RPMI7951 (cell line): Measurements from ENCODE around the gene PTPRM. TPM values are rescaled to one million over a fixed set of nuclear protein-coding genes. Genes with fewer than 3 reads are reported as not detected.

ENCODE experiments used
- DNase-seq: peaks from one replicate; pipeline ENCODE4 v3.0.0-alpha.2; 2012; ENCODE audit warnings: low read depth
- total RNA-seq: library from RNA; depleted of rRNA; stranded (reverse); fragments of >200 nt; shearing (Covaris generic); gene quantifications from 2 replicates; pipeline ENCODE4 v1.2.3, GENCODE V29; 2014

The PTPRM gene
- total RNA-seq, 1 experiment from 2014 or later, result 51.8 TPM

DNA sequence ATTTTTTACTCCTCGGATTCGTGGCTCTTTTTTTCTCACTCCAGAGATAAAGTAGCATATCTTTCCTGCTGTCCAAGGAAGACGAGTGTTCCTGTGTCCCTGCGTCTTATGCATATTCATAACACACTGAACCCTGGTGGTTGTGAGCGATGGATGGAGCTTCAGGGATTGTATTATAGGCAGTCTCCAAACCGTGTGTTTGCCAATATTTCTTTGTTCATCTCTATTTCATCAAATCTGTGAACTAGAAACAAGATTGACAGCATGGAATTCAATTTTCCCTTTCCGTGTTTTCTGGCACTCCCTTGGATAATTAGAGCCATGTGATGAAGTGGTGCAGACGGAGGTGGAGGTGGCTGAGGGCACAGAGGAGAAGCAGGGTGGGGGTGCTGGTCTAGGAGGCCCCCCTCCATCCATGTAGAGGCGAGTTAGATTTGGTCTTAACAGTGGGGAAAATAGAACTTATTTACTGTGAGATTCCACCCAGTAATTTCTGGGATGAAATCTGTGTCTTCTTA is 240.9 kb downstream of the PTPRM start:
- no peak for DNase-seq

DNA sequence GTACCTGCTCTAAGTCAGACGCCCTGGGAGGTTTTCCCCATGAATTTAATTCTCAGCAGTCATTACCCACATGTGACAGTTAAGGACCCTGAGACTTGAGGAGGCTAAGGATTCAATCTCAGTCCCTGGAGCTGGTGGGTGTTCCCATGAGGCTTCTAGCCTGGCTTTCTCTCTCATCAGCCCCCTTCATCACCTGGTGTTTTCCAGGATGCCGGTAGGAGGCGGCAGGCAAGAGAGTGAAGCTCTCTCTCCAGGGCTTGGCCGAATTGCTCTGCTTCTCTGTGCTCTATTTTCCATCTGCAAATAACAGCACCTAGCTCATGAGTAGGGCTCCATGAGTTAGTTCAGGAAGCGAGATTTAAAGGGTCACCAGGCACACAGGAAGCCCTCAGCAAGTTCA is 241.9 kb downstream of the PTPRM start:
- no peak for DNase-seq

DNA sequence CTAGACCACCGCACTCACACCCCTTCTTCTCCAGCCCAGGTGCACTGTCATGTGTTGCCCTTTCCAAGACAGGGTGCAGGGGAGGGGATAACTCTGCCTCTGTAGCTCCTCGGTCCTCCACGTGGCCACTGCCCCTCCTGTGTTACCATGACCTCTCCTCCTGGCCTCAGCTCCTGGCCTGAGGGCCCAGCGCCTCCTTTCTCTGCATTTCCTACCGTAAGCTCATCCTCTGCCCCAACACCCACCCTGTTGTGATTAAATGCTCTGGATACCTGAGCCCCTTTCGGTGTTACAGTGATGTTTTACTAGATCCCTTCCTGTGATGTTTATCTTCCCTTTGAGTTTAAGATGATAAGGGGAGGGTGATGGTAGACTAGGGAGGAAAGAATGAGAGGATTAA is 242.3 kb downstream of the PTPRM start:
- no peak for DNase-seq

DNA sequence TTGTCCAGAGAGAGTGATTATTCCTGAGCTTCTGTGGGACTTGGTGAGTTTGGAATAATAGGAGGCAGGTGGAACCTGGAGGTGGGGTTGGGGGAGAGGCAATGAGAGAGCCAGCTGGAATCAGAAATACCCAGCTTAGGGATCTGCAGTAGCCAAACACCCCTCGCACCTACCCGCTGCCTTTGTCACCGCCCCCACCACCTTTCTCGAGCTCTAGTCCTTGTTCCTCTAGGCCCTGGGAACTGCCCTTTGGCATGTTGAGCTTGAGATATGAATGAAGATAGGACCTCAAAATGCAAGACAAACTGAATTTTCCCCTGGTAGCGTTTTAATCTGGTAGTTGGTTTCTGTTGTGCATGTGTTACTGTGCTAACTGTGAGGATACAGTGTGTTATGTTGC is 242.9 kb downstream of the PTPRM start:
- DNase-seq, result no peak

DNA sequence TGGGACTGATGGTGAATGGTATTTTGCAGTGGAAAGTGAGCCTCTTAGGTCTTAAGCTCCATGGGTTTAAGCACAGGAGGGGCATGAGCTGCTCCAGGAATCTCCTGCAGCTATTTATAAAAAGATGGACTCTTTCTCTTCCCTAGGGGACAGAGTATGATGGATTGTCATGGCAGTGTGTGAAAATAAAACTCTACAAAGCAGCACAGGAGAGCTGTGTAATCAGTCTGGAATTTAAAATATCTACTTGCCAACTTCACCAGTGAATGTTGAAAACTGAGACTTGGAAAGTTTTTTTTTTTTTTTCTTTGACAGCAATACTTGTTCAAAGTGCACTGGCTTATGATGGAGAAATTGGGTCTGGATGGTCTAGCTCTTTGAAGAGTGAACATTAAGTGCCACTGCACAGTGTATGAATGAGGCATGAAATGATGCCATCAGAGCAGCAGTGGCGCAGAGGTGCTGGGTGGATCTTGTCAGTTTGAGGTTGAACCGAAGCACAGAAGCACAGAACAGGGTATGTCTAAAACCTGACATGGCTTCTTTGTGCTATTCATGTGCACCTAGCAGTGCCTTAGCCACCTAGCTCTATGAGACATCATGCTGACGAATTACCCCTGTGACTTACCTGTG is 245.4 kb downstream of the PTPRM start:
- peak; percentile 80 for DNase-seq

DNA sequence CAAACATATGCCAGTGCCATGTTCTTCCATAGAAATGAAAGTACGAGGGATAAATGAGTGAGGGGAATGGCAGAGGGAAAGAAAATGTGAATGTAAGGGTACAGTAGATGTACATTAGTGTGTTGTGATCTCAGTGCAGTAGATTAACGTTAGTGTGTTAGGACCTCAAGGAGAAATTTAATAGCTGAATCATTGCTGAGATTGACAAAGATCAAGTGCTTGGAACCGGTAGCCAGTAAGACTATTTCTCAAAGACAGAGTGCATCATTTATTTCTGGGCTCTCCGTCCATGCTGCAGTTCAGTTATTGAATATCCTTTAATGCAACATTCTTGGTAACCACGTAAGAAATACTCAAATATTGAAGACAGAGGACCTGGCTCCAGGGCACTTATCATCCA is 246.0 kb downstream of the PTPRM start:
- no peak for DNase-seq

DNA sequence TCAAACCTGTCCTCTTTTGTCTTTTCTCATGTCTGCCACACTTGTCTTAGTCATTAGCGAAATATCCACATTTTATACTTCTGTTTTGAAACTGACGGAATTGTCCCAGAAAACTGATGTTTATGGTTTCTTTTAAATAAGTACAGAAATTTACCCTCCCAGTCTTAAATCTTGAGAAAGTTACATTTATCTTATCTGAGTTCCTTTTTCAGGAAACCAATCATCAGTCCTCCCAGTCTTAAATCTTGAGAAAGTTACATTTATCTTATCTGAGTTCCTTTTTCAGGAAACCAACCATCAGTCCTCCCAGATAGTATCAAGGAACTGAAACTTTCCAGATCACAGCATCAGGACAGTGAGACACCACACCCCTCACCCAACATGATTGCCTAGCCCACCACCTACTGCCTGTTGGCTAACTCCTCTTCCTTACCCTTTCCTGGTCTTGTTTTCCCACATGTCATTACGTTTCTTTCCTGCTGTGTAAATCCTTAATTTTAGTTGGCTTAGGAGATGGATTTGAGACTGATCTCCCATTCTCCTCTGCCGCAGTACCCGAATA is 247.7 kb downstream of the PTPRM start:
- no peak for DNase-seq

DNA sequence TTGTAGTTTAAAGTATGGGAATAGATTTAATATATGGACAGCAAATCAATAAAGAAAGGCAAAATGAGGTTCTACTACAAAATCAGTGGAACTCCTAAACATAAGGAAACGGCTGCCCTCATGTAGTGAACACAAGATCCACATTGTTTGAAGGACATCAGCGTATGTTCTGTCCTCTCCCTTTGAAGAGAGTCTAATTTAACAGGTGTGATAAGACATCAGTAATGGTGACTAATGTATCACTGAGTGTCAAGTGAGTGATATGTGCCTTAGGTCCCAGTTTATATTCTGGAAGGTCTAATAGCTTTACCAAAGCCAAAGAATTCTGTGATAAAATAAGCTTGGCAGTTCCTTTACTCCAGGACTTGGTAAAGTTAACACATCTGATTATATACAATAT is 248.7 kb downstream of the PTPRM start:
- DNase-seq, result no peak

DNA sequence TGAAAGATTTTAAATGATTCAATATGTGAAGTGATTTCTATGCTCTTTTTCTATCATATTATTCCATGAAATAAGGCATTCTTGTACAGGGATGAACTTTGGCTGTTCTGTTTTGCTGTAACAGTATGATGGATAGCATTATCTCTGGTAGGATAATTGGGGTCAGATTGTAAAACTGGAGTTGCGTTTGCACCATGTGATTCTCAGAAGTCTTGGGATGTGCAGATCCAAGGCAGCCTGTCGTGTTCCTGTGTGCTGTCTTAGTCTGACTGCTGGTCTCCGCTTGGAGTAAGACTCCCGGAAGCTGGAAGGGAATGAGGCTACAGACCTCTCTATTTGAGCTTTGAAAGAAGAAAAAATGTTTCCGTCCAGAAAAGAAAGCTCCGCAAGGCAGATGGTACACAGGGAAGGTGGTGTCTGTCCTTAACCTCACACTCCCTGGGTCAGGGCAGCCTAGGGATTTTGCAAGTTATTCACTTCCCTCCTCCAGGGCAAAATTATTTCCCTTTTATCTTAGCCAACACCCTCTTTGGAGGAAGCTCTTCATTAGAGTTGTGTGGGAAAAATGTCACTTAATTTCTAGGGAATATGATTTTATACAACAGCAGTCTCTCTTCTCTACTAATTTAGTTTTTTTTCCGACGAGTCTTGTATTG is 250.6 kb downstream of the PTPRM start:
- DNase-seq, result no peak

DNA sequence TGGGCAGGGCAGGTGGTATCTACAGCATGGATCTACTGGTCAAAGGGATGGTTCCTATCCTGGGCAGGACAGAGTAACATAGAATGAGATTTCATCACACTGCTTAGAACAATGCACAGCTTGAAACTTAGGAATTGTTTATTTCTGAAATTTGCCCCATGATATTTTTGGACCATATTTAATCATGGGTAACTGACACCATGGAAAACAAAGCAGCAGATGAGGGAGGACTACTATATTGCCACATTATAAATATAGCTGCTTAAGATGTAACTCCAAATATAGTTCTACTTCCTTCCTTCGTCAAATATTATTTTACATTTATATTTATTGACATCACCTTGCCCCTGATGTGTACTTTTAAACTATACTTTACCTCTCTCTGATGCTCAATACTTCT is 254.7 kb downstream of the PTPRM start:
- no peak for DNase-seq

DNA sequence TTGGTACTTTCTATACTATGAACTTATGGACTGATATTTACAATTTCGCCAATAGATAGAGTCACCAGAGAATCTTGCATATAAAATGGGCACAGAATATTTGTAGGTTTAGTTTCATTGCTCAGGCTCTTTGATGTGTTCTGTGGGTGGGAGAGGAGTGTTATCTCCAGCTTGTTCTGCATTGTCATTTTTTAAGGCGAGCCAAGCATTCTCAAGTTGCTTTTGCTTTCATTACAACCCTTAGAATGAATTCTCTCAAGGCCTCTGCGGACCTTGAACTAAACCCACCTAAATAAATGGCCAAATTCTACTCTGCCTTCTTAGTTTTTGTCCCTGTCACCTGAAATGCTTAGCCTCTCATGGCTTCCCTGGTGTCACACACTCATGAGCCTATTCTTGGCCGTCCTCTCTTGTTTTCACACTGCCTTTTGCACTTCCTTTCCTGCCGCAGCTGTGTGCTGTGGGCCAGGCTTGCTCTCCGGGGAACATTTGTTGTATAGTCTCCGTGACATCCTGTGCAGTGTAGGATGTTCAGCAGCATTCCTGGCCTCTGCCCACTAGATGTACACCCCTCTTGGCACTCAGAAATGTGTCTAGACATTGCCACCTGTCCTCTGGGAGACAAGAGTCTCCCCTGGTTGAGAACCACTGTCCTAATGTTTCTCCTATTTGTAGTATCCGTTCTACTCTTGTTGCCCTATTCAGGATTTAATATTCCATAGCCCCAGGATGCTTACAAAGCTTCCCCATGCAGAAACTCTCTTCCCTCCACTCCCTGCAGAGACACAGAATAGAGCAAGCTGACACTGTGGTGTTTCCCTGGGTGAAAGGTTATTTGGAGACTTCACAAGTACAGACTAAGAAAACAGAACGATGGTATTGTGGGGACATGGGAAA is 255.6 kb downstream of the PTPRM start:
- no peak for DNase-seq

DNA sequence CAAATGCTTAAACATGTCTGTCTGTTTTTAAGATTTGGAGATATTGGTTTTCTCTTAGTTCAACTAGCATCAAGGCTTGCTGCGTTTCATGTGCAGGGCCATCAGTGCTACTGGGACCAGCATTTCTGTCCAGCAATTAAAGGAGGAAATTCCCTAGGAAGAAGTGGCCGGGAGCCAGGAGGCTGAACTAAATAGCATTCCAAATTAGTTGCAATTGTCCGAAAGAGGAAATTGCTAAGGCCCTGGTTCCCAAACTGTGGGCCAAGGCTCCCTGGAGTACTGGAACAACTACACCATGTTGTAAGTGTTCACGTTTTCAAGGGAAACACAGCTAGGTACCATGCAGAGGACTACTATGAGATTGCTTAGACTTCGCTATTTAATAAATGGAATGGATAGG is 257.9 kb downstream of the PTPRM start:
- DNase-seq, result no peak

DNA sequence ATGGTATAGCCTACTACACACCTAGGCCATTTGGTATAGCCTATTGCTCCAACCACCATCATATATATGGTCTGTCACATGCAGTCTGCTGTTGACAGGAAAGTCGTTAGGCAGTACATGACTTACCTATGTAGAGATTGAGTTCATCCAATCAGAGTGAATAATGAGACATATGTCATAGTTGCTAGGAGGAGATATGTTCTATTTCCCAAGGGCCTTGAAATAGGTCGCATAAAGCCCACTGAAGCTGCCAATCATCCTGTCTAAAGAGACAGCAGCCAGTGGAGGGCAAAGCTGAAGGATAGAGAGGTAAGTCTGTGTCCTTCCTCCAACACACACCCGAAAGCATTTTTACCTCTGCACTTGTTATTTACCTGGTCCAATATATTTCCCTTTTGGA is 263.4 kb downstream of the PTPRM start:
- DNase-seq, result peak; percentile 25

DNA sequence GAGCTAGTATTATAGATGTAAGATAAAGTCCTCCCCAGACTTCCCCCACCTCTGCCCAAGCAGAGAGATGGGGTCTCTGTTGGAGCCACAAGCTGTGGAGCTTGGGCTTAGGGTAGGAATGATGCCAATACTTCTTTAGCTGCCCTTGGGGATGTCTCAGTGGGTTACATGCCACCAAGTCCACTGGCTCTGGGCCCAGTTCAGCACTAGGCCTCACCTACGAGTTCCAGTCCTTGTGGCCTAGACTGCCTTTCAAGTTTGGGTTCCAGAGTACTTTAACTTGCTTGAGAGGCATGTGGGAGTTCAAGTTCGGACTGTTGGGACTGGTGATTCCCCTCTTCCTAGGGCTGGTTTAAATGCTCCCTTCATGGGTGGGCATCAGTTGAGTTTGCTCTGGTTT is 272.4 kb downstream of the PTPRM start:
- no peak for DNase-seq

DNA sequence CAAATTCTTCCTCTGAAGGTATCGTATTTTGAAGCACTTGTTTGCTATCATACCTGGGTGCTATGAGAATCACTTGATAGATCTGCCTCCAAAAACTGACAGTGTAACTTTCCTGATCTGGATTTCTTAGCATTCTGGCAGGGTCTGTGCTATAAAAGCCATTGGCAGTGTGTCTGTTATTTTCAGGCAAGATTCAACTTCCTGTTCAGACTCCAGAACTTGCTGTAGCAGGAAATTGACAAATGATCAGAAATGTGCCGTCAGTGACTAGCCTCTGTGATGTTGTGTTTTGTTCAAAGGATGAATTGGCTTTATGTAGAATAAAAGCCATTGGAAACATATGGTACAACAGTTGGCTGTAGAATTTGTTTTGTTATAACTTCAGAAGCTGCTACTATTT is 273.3 kb downstream of the PTPRM start:
- DNase-seq, result no peak

DNA sequence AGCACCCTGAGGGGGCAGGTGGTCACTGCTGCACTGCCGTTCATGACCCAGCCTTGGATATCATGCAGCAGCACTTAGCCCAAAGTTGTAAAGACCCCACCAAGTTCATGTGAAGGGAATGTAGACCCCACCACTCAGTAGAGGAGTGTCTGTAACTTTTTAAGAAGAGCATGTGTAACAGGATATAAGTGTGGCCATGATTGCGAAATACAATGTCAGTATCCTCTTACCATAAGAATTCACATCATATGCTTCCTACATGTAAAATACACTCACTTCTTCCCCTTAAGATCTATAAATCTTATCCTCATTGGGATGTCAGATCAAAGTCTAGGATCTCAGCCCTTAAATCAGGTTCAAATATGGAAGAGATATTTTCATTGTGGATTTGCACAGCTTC is 276.9 kb downstream of the PTPRM start:
- no peak for DNase-seq

DNA sequence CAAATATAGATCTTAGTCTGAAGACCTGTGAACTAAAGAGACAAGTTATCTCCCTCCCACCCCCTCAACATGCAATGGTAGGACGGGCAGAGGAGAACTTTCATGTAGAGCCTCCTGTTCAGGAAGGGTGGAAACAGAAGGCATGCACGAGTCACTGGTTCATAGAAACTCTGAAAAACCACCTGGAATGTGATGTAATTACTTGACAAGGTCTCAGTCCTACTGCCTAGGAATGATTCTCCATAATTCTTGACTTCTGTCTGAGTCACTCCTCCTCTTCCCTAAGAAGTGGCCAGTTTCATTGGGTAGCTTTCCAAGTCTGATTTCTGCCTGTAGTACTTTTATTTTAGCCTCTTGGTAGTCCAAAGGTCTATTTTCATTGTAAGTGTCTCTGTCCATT is 277.3 kb downstream of the PTPRM start:
- DNase-seq, result peak; percentile 3

DNA sequence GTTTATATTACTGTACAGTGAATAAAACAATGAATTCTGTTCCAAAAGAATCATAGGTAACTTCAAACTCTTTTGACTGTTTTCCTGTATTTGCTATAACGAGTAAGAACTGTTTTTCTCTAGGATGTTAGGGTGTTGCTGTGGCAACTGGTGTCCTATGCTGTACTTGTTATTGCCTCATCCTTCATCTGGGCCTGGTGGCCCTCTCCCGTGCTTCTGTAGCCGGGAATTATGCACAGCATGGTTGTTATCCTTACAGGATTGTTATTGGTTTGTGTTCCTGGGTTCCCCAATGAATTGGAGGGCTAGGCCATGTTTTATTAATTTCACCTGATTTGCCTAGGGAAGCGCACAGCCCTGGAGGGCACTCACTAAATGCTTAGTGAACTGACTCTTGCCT is 279.2 kb downstream of the PTPRM start:
- DNase-seq, result no peak

DNA sequence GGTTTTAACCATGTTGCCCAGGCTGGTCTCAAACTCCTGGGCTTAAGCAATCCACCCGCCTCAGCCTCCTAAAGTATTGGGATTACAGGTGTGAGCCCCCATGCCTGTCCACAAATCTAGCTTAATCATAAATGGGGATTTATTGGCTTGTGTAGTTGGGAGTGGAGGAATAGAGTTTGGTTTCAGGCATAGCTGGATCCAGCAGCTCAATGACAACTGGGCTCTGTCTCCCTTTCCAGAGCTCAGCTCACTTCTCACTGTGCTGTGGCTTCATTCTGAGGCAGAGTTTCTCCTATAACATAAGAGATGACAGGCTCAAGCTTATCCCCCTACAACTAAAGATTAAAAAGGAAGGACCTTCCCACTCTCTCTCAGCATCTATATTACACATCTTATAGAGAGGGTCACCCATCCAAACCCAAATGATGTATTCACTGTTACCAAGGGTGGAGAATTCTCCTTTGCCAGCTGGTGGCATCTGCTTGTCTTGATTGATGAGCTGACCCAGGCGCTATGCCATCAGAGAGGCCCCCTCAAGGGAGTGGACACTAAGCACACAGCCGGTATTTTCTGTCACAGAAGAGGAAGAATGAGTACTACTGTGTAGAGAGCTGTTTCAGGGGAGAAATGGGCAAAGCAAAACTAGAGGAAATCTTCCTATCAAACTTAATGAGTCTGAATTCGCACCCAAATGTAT is 280.4 kb downstream of the PTPRM start:
- no peak for DNase-seq

DNA sequence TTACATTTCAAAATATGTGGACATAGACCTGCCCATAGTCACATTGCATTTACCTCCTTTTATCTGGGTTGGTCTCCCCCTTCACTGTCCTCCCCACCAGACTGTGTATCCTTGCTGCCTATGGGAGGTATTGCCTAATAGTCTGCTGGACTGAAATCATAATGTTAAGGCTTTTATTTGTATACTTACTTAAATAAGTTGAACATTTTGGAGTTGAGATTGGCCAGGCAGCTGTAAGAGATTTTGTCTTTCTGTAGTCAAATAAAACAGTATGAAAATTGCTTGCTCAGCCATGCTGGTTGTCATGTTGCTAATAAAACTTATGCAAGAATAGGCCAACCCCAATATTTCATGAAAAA is 280.9 kb downstream of the PTPRM start:
- no peak for DNase-seq

DNA sequence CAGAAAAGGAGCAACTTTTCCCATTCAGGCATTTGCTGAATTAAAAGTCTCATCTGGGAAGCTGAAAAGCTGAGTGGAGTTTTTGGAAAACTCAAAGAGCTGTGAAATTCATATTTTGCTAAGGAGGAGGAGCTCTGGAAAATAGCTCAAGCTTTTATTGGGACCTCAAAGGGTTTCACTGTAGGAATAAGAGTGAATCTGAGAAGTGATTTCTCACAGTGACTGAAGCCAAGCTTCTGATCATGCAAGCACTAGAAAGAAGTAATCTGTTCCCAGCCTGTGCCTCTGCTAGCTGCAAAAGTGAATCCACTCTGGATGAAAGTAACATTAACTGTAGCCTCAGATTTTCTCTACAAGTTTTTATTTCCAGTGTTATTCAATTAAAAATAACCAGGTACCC is 283.3 kb downstream of the PTPRM start:
- no peak for DNase-seq

DNA sequence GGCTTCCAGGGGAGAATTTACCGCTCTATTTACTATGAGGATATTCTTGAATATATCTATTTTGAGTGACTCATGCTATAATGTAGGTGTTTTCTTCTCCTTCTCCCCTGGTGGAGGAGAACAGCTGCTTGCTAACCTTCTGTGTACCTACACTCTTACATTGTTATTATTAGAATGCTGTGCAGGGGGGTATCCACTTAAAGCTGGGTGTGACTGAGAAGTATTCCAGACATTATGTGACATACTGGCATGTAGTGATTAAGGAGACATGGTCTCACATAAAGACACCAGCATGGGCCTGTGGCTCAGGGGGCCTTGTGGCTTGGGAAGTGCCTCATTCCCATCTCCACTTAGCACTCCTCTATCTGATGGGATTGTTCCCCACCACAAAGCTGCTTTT is 287.9 kb downstream of the PTPRM start:
- no peak for DNase-seq
